ENCODE results near the gene HERC5.

HERC5 gene

GRCh38 chr4:88523325-88524129, 66.6 kb downstream of the HERC5 start, which contains the start of gene PYURF:
Gene PYURF (minus strand): TSS chr4:88523776. CDS start chr4:88523700, 76 bp downstream.
- DNase-seq = peak; percentile 95

- DNase-seq = no peak
Observed at GRCh38 chr4:88524171-88524570, 67.3 kb downstream of the HERC5 start.

GRCh38 chr4:88526221-88526815, 69.4 kb downstream of the HERC5 start:
- DNase-seq = peak; percentile 23

GRCh38 chr4:88527787-88528186, 70.9 kb downstream of the HERC5 start:
- DNase-seq = no peak

- peak; percentile 4 for DNase-seq
Observed at GRCh38 chr4:88528861-88529260, 71.9 kb downstream of the HERC5 start.

GRCh38 chr4:88531549-88531948, 74.6 kb downstream of the HERC5 start:
- peak; percentile 14 for DNase-seq

GRCh38 chr4:88533088-88533790, 76.3 kb downstream of the HERC5 start:
- peak; percentile 49 for DNase-seq

GRCh38 chr4:88533937-88534750, 77.2 kb downstream of the HERC5 start:
- peak; percentile 92 for DNase-seq

- DNase-seq = no peak
Observed at GRCh38 chr4:88535090-88535755, 78.3 kb downstream of the HERC5 start.

GRCh38 chr4:88537709-88538108, 80.8 kb downstream of the HERC5 start:
- DNase-seq = no peak

- DNase-seq = peak; percentile 49
Observed at GRCh38 chr4:88539322-88540068, 82.6 kb downstream of the HERC5 start.

GRCh38 chr4:88549815-88550214, 92.9 kb downstream of the HERC5 start:
- no peak for DNase-seq

All from fibroblast of skin of back (primary cell).